H1 (cell line): ENCODE measurements around the gene WNT1. TPM values are rescaled to one million over a fixed set of nuclear protein-coding genes. Genes with fewer than 3 reads are reported as not detected.
A peak's percentile ranks its signal among the peaks of the same experiment; 100 is the strongest.

Experiments used
- BCL11A ChIP-seq, 2 experiments: IDR thresholded peaks; one replicate each; pipeline ENCODE4 v1.6.1; 2011; ENCODE audit warnings: low read depth in 2 of 2, low read length in 2 of 2, mild to moderate bottlenecking in 2 of 2
- CREB1 ChIP-seq: IDR thresholded peaks from 2 replicates; pipeline ENCODE4 v1.6.1; 2012; ENCODE audit warnings: inconsistent platforms
- CTBP2 ChIP-seq: IDR thresholded peaks from 2 replicates; pipeline ENCODE4 v1.7.0; 2011; ENCODE audit warnings: borderline replicate concordance, mild to moderate bottlenecking, moderate library complexity, mixed read lengths, low read length; ENCODE audit not compliant: insufficient read depth, insufficient read length
- E2F6 ChIP-seq: IDR thresholded peaks from 2 replicates; pipeline ENCODE4 v1.6.1; 2012; ENCODE audit warnings: inconsistent platforms
- EGR1 ChIP-seq: IDR thresholded peaks from 2 replicates; pipeline ENCODE4 v1.6.1; 2011; ENCODE audit warnings: low read depth, low read length, borderline replicate concordance
- HDAC2 ChIP-seq, 2 experiments: fragments of 300-600 bp in 1 of 2; sonication (generic) in 1 of 2; IDR thresholded peaks; 2 replicates each; pipeline ENCODE4 v1.6.1; 2011 to 2012; ENCODE audit warnings: low read depth in 2 of 2, low read length in 2 of 2, mild to moderate bottlenecking in 2 of 2, moderate library complexity in 2 of 2, borderline replicate concordance in 1 of 2, inconsistent platforms in 1 of 2
- JUN ChIP-seq: IDR thresholded peaks from 2 replicates; pipeline ENCODE4 v1.6.1; 2011; ENCODE audit warnings: low read depth, mild to moderate bottlenecking, improper control_type of control experiment, low read length
- KDM5A ChIP-seq: fragments of 200-600 bp; IDR thresholded peaks from 2 replicates; pipeline ENCODE4 v1.7.1; 2012; ENCODE audit warnings: mild to moderate bottlenecking, low read length, inconsistent platforms, mixed read lengths
- NANOG ChIP-seq: IDR thresholded peaks from 2 replicates; pipeline ENCODE4 v1.6.1; 2011; ENCODE audit warnings: low read length, low read depth, mild to moderate bottlenecking, inconsistent platforms; ENCODE audit not compliant: insufficient read depth, poor library complexity, severe bottlenecking
- PHF8 ChIP-seq: fragments of 200-600 bp; sonication (generic); conservative IDR thresholded peaks from 2 replicates; pipeline ENCODE4 v1.7.1; 2012; ENCODE audit warnings: low read depth, mild to moderate bottlenecking, inconsistent platforms, low read length, moderate library complexity
- RAD21 ChIP-seq, 2 experiments: IDR thresholded peaks in 1 of 2; conservative IDR thresholded peaks in 1 of 2; 2 replicates each; pipeline ENCODE4 v1.6.1; 2011; ENCODE audit warnings: low read depth in 2 of 2, low read length in 2 of 2, improper control_type of control experiment in 1 of 2, inconsistent platforms in 1 of 2, mild to moderate bottlenecking in 1 of 2, moderate library complexity in 1 of 2
- SP1 ChIP-seq: IDR thresholded peaks from 2 replicates; pipeline ENCODE4 v1.6.1; 2011; ENCODE audit warnings: low read depth, low read length
- SP2 ChIP-seq: IDR thresholded peaks from 2 replicates; pipeline ENCODE4 v1.6.1; 2012; ENCODE audit warnings: mild to moderate bottlenecking, low read length, inconsistent platforms
- SP4 ChIP-seq: IDR thresholded peaks from 2 replicates; pipeline ENCODE4 v1.6.1; 2012; ENCODE audit warnings: low read length, inconsistent platforms
- TBP ChIP-seq: IDR thresholded peaks from 2 replicates; pipeline ENCODE4 v1.6.1; 2011; ENCODE audit warnings: low read depth, low read length, improper control_type of control experiment
- USF2 ChIP-seq: IDR thresholded peaks from 2 replicates; pipeline ENCODE4 v1.6.1; 2011; ENCODE audit warnings: low read length, improper control_type of control experiment
- YY1 ChIP-seq: IDR thresholded peaks from 2 replicates; pipeline ENCODE4 v1.6.1; 2011; ENCODE audit warnings: low read depth, mild to moderate bottlenecking, low read length
- polyA plus RNA-seq, 7 experiments: library from polyadenylated mRNA; depleted of rRNA in 3 of 7; stranded (reverse) in 5 of 7; unstranded in 2 of 7; fragments of >200 nt in 5 of 7; fragments of 200-250 nt in 2 of 7; gene quantifications; 1 replicate in 5 of 7; 2 replicates in 1 of 7; 4 replicates in 1 of 7; pipeline versions ENCODE4 v1.2.1 to v1.2.3, GENCODE V29; 2011 to 2013; ENCODE audit warnings: missing spikeins in 2 of 7, mixed read lengths in 2 of 7
- total RNA-seq: library from RNA; stranded (reverse); fragmentation: NEBNext Ultra II Directional; extraction: Animal tissue kit (Norgen Biotek cat#: 25700); gene quantifications from 2 replicates; pipeline ENCODE4 v1.2.1, GENCODE V29; 2021

Gene WNT1
- total and polyA plus RNA-seq, 2 of the 8 experiments (the other 6 are each of a cell fraction or from before 2014, with no cell fraction given): not detected

- TF ChIP-seq RAD21 (IDR thresholded peaks at IDR 0.05 in 1 of 2, conservative IDR thresholded peaks at IDR 0.05 in 1 of 2; ENCODE audit: low read depth in 2 of 2, low read length in 2 of 2) (peak; percentile 80 to 83), YY1 (no peak), HDAC2 (IDR thresholded peaks at IDR 0.05; ENCODE audit: borderline replicate concordance in 1 of 2, low read depth in 2 of 2, low read length in 2 of 2) (peak in 1 of 2 experiments; percentile 66; a peak in 1 of 4 replicates), NANOG (no peak), USF2 (no peak), EGR1 (no peak), SP4 (no peak), SP1 (peak; percentile 50; the same call in 1 of the 2 replicates), TBP (peak; percentile 33; the same call in 1 of the 2 replicates), KDM5A (no peak), PHF8 (no peak), SP2 (no peak), JUN (no peak), CREB1 (0 out of 2 replicates have a peak, but pooled peaks have one; percentile 23), E2F6 (no peak), CTBP2 (no peak), BCL11A (IDR thresholded peaks at IDR 0.05; ENCODE audit: low read depth in 2 of 2, low read length in 2 of 2) (no peak)
Measured at GRCh38 chr12:48995086-48995879, 17.2 kb downstream of the WNT1 start (continued).
